MM.1S (cell line): Measurements from ENCODE around the gene IL1RAPL2.
"Not testable (repeated sequence)": the region's sequence is repeated elsewhere in the genome, so short reads cannot be mapped to it uniquely, and the experiment has no call there.

Experiments
- DNase-seq: peaks from one replicate; pipeline ENCODE4 v3.0.0-alpha.2; 2015
- H2AFZ ChIP-seq: fragments of 300-600 bp; sonication (generic); 2 replicates; pipeline ENCODE4 v1.6.0; 2016; ENCODE audit warnings: antibody characterized with exemption, low read length
- H3F3A ChIP-seq: fragments of 300-600 bp; sonication (generic); 2 replicates; pipeline ENCODE4 v1.6.1; 2016; ENCODE audit warnings: mild to moderate bottlenecking, antibody characterized with exemption, low read length, moderate library complexity, mixed read lengths; ENCODE audit not compliant: insufficient read depth
- H3K27ac ChIP-seq: fragments of 300-600 bp; sonication (generic); 2 replicates; pipeline ENCODE4 v1.5.1; 2016; ENCODE audit warnings: mild to moderate bottlenecking, low read length
- H3K27me3 ChIP-seq: fragments of 300-600 bp; sonication (generic); replicated peaks from 2 replicates; pipeline ENCODE4 v1.6.0; 2016; ENCODE audit warnings: low read length; ENCODE audit not compliant: insufficient read depth
- H3K36me3 ChIP-seq: fragments of 300-600 bp; sonication (generic); replicated peaks from 2 replicates; pipeline ENCODE4 v1.6.1; 2016; ENCODE audit warnings: mild to moderate bottlenecking, low read length, mixed read lengths; ENCODE audit not compliant: insufficient read depth
- H3K4me1 ChIP-seq: fragments of 300-600 bp; sonication (generic); 2 replicates; pipeline ENCODE4 v1.6.1; 2016; ENCODE audit warnings: low read length, mixed read lengths
- H3K4me2 ChIP-seq: fragments of 300-600 bp; sonication (generic); 2 replicates; pipeline ENCODE4 v1.6.0; 2016; ENCODE audit warnings: low read depth, low read length
- H3K4me3 ChIP-seq: fragments of 300-600 bp; sonication (generic); 2 replicates; pipeline ENCODE4 v1.5.1; 2016; ENCODE audit warnings: low read length, mixed read lengths
- H3K79me2 ChIP-seq: fragments of 300-600 bp; sonication (generic); 2 replicates; pipeline ENCODE4 v1.6.1; 2016; ENCODE audit warnings: mixed run types, low read length, mixed read lengths
- H3K9ac ChIP-seq: fragments of 300-600 bp; sonication (generic); 2 replicates; pipeline ENCODE4 v1.6.1; 2016; ENCODE audit warnings: low read length, mixed read lengths
- H3K9me2 ChIP-seq: fragments of 300-600 bp; sonication (generic); replicated peaks from 2 replicates; pipeline ENCODE4 v1.6.1; 2016; ENCODE audit warnings: mild to moderate bottlenecking, low read length, mixed read lengths; ENCODE audit not compliant: insufficient read depth
- H3K9me3 ChIP-seq: fragments of 300-600 bp; sonication (generic); replicated peaks from 2 replicates; pipeline ENCODE4 v1.6.1; 2016; ENCODE audit warnings: mild to moderate bottlenecking, low read length, mixed read lengths; ENCODE audit not compliant: insufficient read depth
- H4K20me1 ChIP-seq: fragments of 300-600 bp; sonication (generic); 2 replicates; pipeline ENCODE4 v1.6.1; 2016; ENCODE audit warnings: mild to moderate bottlenecking, low read length, moderate library complexity, mixed read lengths; ENCODE audit not compliant: insufficient read depth
- CTCF ChIP-seq: fragments of 300-600 bp; sonication (generic); IDR thresholded peaks from 2 replicates; pipeline ENCODE4 v1.5.1; 2016; ENCODE audit warnings: antibody characterized with exemption, low read length, mixed read lengths
- EZH2 ChIP-seq: fragments of 300-600 bp; sonication (generic); optimal IDR thresholded peaks from 2 replicates; pipeline ENCODE3; 2017; ENCODE audit warnings: low read depth, mild to moderate bottlenecking, antibody characterized with exemption, low read length, mixed read lengths
- EZH2phosphoT487 ChIP-seq: fragments of 300-600 bp; sonication (generic); IDR thresholded peaks from 2 replicates; pipeline ENCODE4 v1.6.1; 2018; ENCODE audit warnings: antibody characterized with exemption, low read length

IL1RAPL2 gene

GRCh38 chrX:104913348-104913747 is 347.3 kb downstream of the IL1RAPL2 start:
- Histone ChIP-seq H3K27me3 (no peaks in the 10 kb centered on the region), H3K79me2 (no peaks in the 10 kb centered on the region), H3K9ac (no peak overlapping the region), H3F3A (no peaks in the 10 kb centered on the region), H3K4me3 (no peak overlapping the region), H3K9me3 (no peaks in the 10 kb centered on the region), H2AFZ (no peak overlapping the region; the same call in 1 of the 2 replicates), H3K4me2 (no peak overlapping the region), H3K27ac (no peak overlapping the region), H3K9me2 (no peaks in the 10 kb centered on the region), H4K20me1 (no peaks in the 10 kb centered on the region), H3K4me1 (peaks cover 8% of the 10 kb centered on the region; the same call in 1 of the 2 replicates), H3K36me3 (no peaks in the 10 kb centered on the region)
- peak; percentile 48 for DNase-seq
- TF ChIP-seq EZH2phosphoT487 = no peak
- peak; percentile 57 for TF ChIP-seq CTCF

DNA sequence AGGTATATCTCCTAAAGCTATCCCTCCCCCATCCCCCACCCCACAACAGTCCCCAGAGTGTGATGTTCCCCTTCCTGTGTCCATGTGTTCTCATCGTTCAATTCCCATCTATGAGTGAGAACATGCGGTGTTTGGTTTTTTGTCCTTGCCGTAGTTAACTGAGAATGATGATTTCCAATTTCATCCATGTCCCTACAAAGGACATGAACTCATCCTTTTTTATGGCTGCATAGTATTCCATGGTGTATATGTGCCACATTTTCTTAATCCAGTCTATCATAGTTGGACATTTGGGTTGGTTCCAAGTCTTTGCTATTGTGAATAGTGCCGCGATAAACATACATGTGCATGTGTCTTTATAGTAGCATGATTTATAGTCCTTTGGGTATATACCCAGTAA is 348.7 kb downstream of the IL1RAPL2 start:
- not testable (repeated sequence) for H3F3A ChIP-seq, H3K27me3 ChIP-seq, DNase-seq, H3K9me3 ChIP-seq, H2AFZ ChIP-seq, H3K79me2 ChIP-seq, H3K9me2 ChIP-seq, H3K4me2 ChIP-seq, H3K36me3 ChIP-seq, H3K27ac ChIP-seq, H3K9ac ChIP-seq, H4K20me1 ChIP-seq, H3K4me3 ChIP-seq, H3K4me1 ChIP-seq

- no peak overlapping the region for H3K27ac ChIP-seq
These were observed 352.1 kb downstream of the IL1RAPL2 start for GRCh38 chrX:104918122-104918521.

More at GRCh38 chrX:104918122-104918521, 352.1 kb downstream of the IL1RAPL2 start:
- Histone ChIP-seq H3K4me2 (no peak overlapping the region), H3K9ac (no peak overlapping the region), H4K20me1 (no peaks in the 10 kb centered on the region), H3K27me3 (no peaks in the 10 kb centered on the region), H3F3A (no peaks in the 10 kb centered on the region), H3K9me2 (no peaks in the 10 kb centered on the region), H3K9me3 (no peaks in the 10 kb centered on the region), H3K4me1 (peaks cover 8% of the 10 kb centered on the region; the same call in 1 of the 2 replicates), H3K79me2 (no peaks in the 10 kb centered on the region), H3K4me3 (no peak overlapping the region), H2AFZ (no peak overlapping the region), H3K36me3 (no peaks in the 10 kb centered on the region)
- TF ChIP-seq EZH2phosphoT487 (no peak), EZH2 (no peak), CTCF (no peak)
- DNase-seq = no peak
